ENCODE measurements around the gene ATG2A.

The ATG2A gene

GRCh38 chr11:64859542-64860414, 57.2 kb downstream of the ATG2A start:
- no peak for TF ChIP-seq CTCF (IDR thresholded peaks at IDR 0.05; ENCODE audit: borderline replicate concordance, insufficient read depth, low read depth, low read length)
- peak overlapping the region; percentile 19 for H3K4me3 ChIP-seq (ENCODE audit: low read depth, low read length)

GRCh38 chr11:64858467-64859263, 58.3 kb downstream of the ATG2A start:
- H3K4me3 ChIP-seq (ENCODE audit: low read depth, low read length): peak overlapping the region; percentile 23

GRCh38 chr11:64857485-64857884, 59.5 kb downstream of the ATG2A start:
- no peak for TF ChIP-seq CTCF (IDR thresholded peaks at IDR 0.05; ENCODE audit: borderline replicate concordance, insufficient read depth, low read depth, low read length)
- no peak overlapping the region for H3K4me3 ChIP-seq (ENCODE audit: low read depth, low read length)

More at GRCh38 chr11:64858467-64859263, 58.3 kb downstream of the ATG2A start:
- no peak for TF ChIP-seq CTCF (IDR thresholded peaks at IDR 0.05; ENCODE audit: borderline replicate concordance, insufficient read depth, low read depth, low read length)

- no peak for TF ChIP-seq CTCF (IDR thresholded peaks at IDR 0.05; ENCODE audit: borderline replicate concordance, insufficient read depth, low read depth, low read length)
- H3K4me3 ChIP-seq (ENCODE audit: low read depth, low read length): no peak overlapping the region
Measured at GRCh38 chr11:64856382-64857227, 60.4 kb downstream of the ATG2A start.

GRCh38 chr11:64855596-64856304, 61.3 kb downstream of the ATG2A start:
- H3K4me3 ChIP-seq (ENCODE audit: low read depth, low read length): no peak overlapping the region
- TF ChIP-seq CTCF (IDR thresholded peaks at IDR 0.05; ENCODE audit: borderline replicate concordance, insufficient read depth, low read depth, low read length): no peak

All from GM12875 (cell line).